NCI-H1417 (cell line): Measurements from ENCODE around the gene LIN7A.
"Not testable (repeated sequence)": the region's sequence is repeated elsewhere in the genome, so short reads cannot be mapped to it uniquely, and the experiment has no call there.

Experiments
- DNase-seq, 3 experiments: peaks; one replicate each; lab custom pipeline; 2025; lab: John Stamatoyannopoulos, UW

Gene LIN7A

GRCh38 chr12:80920006-80920405, 17.7 kb downstream of the LIN7A start:
- DNase-seq = no peak

GRCh38 chr12:80917651-80918050, 20.1 kb downstream of the LIN7A start:
- no peak for DNase-seq

GRCh38 chr12:80912901-80913770, 24.6 kb downstream of the LIN7A start:
- DNase-seq = no peak

- DNase-seq = no peak
Measured at GRCh38 chr12:80909370-80909769, 28.4 kb downstream of the LIN7A start.

- no peak for DNase-seq
Measured at GRCh38 chr12:80902711-80903110, 35.0 kb downstream of the LIN7A start.

- no peak for DNase-seq
Measured at GRCh38 chr12:80901661-80902060, 36.1 kb downstream of the LIN7A start.

GRCh38 chr12:80895240-80895639, 42.5 kb downstream of the LIN7A start:
- DNase-seq = no peak

GRCh38 chr12:80894179-80894578, 43.6 kb downstream of the LIN7A start:
- DNase-seq = no peak

GRCh38 chr12:80892597-80893445, 44.9 kb downstream of the LIN7A start:
- no peak for DNase-seq

GRCh38 chr12:80884651-80885050, 53.1 kb downstream of the LIN7A start:
- DNase-seq = no peak

GRCh38 chr12:80881106-80881505, 56.6 kb downstream of the LIN7A start:
- DNase-seq = no peak

GRCh38 chr12:80878452-80878851, 59.3 kb downstream of the LIN7A start:
- DNase-seq = not testable (repeated sequence)

- DNase-seq = peak; percentile 22 to 82 (median 27)
Measured at GRCh38 chr12:80877721-80878265, 59.9 kb downstream of the LIN7A start.

- peak in 1 of 3 experiments; percentile 13 for DNase-seq
Measured at GRCh38 chr12:80872053-80872452, 65.7 kb downstream of the LIN7A start.

- no peak for DNase-seq
Measured at GRCh38 chr12:80869264-80869663, 68.5 kb downstream of the LIN7A start.

GRCh38 chr12:80868576-80868975, 69.2 kb downstream of the LIN7A start:
- DNase-seq = no peak

GRCh38 chr12:80867941-80868340, 69.8 kb downstream of the LIN7A start:
- no peak for DNase-seq

- DNase-seq = no peak
Measured at GRCh38 chr12:80864046-80864735, 73.5 kb downstream of the LIN7A start.

GRCh38 chr12:80862531-80862930, 75.2 kb downstream of the LIN7A start:
- no peak for DNase-seq

GRCh38 chr12:80861641-80862378, 75.9 kb downstream of the LIN7A start:
- no peak for DNase-seq

- DNase-seq = no peak
Measured at GRCh38 chr12:80860928-80861327, 76.8 kb downstream of the LIN7A start.
